Measurements from ENCODE around the gene AMER2. TPM values are rescaled to one million over a fixed set of nuclear protein-coding genes. Genes with fewer than 3 reads are reported as not detected.

The AMER2 gene
- total RNA-seq, 2 experiments from 2014 or later = not detected

- POLR2A ChIA-PET = no interaction called here
- DNase-seq (no peak), ATAC-seq (ENCODE audit: poor library complexity) (no peak)
- Histone ChIP-seq H3K27ac (ENCODE audit: low read depth in 1 of 2, low read length in 2 of 2) (no peak overlapping the region), H3K27me3 (ENCODE audit: control insufficient read depth in 1 of 2, insufficient read depth in 2 of 2, low read length in 2 of 2) (peaks cover 4 to 8% of the 10 kb centered on the region in 2 experiments), H3K9me3 (ENCODE audit: control insufficient read depth in 1 of 2, insufficient read depth in 1 of 2, low read length in 2 of 2) (peaks cover 0 to 6% of the 10 kb centered on the region in 2 experiments), H3K4me3 (ENCODE audit: low read length) (no peak overlapping the region), H3K4me1 (ENCODE audit: insufficient read depth, low read length) (no peaks in the 10 kb centered on the region), H3K36me3 (ENCODE audit: insufficient read depth, low read length) (no peaks in the 10 kb centered on the region)
- Mint-ChIP-seq H3K27ac (no peak overlapping the region), H3K4me1 (ENCODE audit: low read depth) (no peaks in the 10 kb centered on the region), H3K36me3 (ENCODE audit: low read depth) (no peaks in the 10 kb centered on the region), H3K27me3 (peaks cover 56% of the 10 kb centered on the region), H3K9me3 (no peaks in the 10 kb centered on the region), H3K4me3 (no peak overlapping the region)
- intact Hi-C loops (cut with DNase I, micrococcal nuclease) = no loop called here
- no peak for TF ChIP-seq CTCF (IDR thresholded peaks at IDR 0.05)
- CTCF ChIA-PET = no interaction called here
These were observed 22.4 kb downstream of the AMER2 start for GRCh38 chr13:25149711-25150110.

GRCh38 chr13:25148402-25148771, 23.7 kb downstream of the AMER2 start:
- Histone ChIP-seq H3K36me3 (ENCODE audit: insufficient read depth, low read length) (no peaks in the 10 kb centered on the region), H3K4me1 (ENCODE audit: insufficient read depth, low read length) (no peaks in the 10 kb centered on the region), H3K27ac (ENCODE audit: low read depth in 1 of 2, low read length in 2 of 2) (no peak overlapping the region), H3K4me3 (ENCODE audit: low read length) (no peak overlapping the region), H3K27me3 (ENCODE audit: control insufficient read depth in 1 of 2, insufficient read depth in 2 of 2, low read length in 2 of 2) (peaks cover 4 to 8% of the 10 kb centered on the region in 2 experiments), H3K9me3 (ENCODE audit: control insufficient read depth in 1 of 2, insufficient read depth in 1 of 2, low read length in 2 of 2) (peaks cover 0 to 6% of the 10 kb centered on the region in 2 experiments)
- no peaks in the 10 kb centered on the region for H3K36me3 Mint-ChIP-seq (ENCODE audit: low read depth)
- ATAC-seq (ENCODE audit: poor library complexity) = no peak
- H3K4me1 Mint-ChIP-seq (ENCODE audit: low read depth) = no peaks in the 10 kb centered on the region
- no peak overlapping the region for H3K27ac Mint-ChIP-seq
- intact Hi-C loops (cut with DNase I, micrococcal nuclease) = no loop called here
- no peak for DNase-seq
- no peak overlapping the region for H3K4me3 Mint-ChIP-seq
- POLR2A ChIA-PET = no interaction called here
- no peak for TF ChIP-seq CTCF (IDR thresholded peaks at IDR 0.05)
- peaks cover 61% of the 10 kb centered on the region for H3K27me3 Mint-ChIP-seq
- CTCF ChIA-PET = no interaction called here
- peaks cover 2% of the 10 kb centered on the region for H3K9me3 Mint-ChIP-seq

GRCh38 chr13:25147638-25148401, 24.3 kb downstream of the AMER2 start:
- no peak overlapping the region for H3K27ac ChIP-seq (ENCODE audit: low read depth in 1 of 2, low read length in 2 of 2)
- Mint-ChIP-seq H3K4me3 (no peak overlapping the region), H3K36me3 (ENCODE audit: low read depth) (no peaks in the 10 kb centered on the region), H3K27ac (no peak overlapping the region), H3K27me3 (peaks cover 62% of the 10 kb centered on the region), H3K9me3 (peaks cover 2% of the 10 kb centered on the region), H3K4me1 (ENCODE audit: low read depth) (no peaks in the 10 kb centered on the region)
- TF ChIP-seq CTCF (IDR thresholded peaks at IDR 0.05) = no peak
- H3K9me3 ChIP-seq (ENCODE audit: control insufficient read depth in 1 of 2, insufficient read depth in 1 of 2, low read length in 2 of 2) = peaks cover 0 to 6% of the 10 kb centered on the region in 2 experiments
- H3K4me1 ChIP-seq (ENCODE audit: insufficient read depth, low read length) = no peaks in the 10 kb centered on the region
- H3K36me3 ChIP-seq (ENCODE audit: insufficient read depth, low read length) = no peaks in the 10 kb centered on the region
- ATAC-seq (ENCODE audit: poor library complexity) (no peak), DNase-seq (no peak)
- no peak overlapping the region for H3K4me3 ChIP-seq (ENCODE audit: low read length)
- ChIA-PET POLR2A (no interaction called here), CTCF (interaction anchor here (0.7 kb wide), 1 partner anchor 376 kb away, joined by 3 read pairs; no protein-coding TSS in a partner anchor)
- intact Hi-C loops (cut with DNase I, micrococcal nuclease) = no loop called here
- H3K27me3 ChIP-seq (ENCODE audit: control insufficient read depth in 1 of 2, insufficient read depth in 2 of 2, low read length in 2 of 2) = peaks cover 4 to 8% of the 10 kb centered on the region in 2 experiments

Measured in CD4-positive, alpha-beta T cell (primary cell).